ENCODE data around the gene S100A5. TPM values are rescaled to one million over a fixed set of nuclear protein-coding genes. Genes with fewer than 3 reads are reported as not detected.
"Not testable (repeated sequence)": the region's sequence is repeated elsewhere in the genome, so short reads cannot be mapped to it uniquely, and the experiment has no call there.

The S100A5 gene, protein sequence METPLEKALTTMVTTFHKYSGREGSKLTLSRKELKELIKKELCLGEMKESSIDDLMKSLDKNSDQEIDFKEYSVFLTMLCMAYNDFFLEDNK
- 10 to 100 TPM in 1 of 4 donors, 1 to 10 TPM in 3; 2.2 to 12.6 (median 6.5) TPM for total RNA-seq

DNA sequence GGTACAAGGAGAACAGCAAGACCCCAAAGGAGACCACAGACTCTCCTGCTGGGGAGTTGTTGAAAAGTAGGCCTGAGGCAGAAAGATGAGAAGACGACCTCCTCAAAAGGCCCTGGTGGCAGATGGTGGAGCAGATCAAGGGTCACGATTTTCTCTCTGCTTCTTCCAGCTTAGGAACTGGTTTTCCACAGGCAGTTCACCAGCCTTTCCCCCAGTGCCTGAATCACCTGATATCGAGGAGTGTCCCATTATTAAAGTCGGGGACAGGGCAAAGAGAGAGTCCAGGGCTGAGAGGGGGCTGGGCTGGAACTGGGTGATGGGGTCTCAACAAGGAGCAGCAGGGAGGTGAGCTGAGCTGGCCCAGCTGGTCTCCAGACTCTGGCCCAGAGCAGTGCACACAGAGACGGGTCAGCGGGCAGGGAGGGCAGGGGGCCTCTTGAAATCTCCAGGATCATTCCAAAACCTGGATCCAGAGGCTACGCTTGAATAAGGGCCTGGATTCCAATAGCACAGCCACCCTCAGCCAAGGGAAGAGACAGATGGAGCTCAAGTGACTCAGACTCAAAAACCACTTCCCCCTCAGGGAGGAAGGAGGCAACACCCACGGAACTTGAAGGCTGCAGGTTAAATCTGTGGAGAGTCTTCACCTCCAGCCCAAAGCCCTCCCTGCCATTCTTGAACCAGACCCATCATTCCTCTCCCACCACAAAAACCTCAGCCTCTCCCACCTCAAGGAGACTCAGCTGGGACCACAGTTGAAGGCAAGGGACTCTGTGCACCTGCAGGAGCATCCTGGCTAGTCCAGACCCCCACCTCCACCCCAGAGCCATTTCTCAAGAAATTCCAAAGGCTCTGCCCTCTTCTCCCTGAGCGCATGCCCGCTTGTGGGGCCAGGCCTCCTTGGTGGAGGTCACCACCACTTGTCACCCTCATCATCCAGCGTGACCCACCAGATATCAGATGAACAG is at the start of gene S100A5:
S100A5 (minus strand) TSS at position 541 of the 968 bp plus-strand sequence. CDS start 743 bp downstream, outside the sequence.
- Histone ChIP-seq H3K9me3 (no peaks in the 10 kb centered on the region), H3K27ac (peak within 1 kb of the TSS; percentile 66 to 87 (median 81)), H3K4me1 (peaks cover 34 to 74% of the 10 kb centered on the region in 2 donors), H3K27me3 (no peaks in the 10 kb centered on the region), H3K36me3 (no peaks in the 10 kb centered on the region), H3K4me3 (replicated peaks in 1 of 3) (no peak within 1 kb of the TSS)
- WGBS, 2 donors, result 58 to 59% methylated on average over 10 to 11 of the region's 11 CpGs
- peak; percentile 80 to 81 for DNase-seq
- intact Hi-C loops (cut with DNase I), result no loop called here
- TF ChIP-seq, protein P1, sequence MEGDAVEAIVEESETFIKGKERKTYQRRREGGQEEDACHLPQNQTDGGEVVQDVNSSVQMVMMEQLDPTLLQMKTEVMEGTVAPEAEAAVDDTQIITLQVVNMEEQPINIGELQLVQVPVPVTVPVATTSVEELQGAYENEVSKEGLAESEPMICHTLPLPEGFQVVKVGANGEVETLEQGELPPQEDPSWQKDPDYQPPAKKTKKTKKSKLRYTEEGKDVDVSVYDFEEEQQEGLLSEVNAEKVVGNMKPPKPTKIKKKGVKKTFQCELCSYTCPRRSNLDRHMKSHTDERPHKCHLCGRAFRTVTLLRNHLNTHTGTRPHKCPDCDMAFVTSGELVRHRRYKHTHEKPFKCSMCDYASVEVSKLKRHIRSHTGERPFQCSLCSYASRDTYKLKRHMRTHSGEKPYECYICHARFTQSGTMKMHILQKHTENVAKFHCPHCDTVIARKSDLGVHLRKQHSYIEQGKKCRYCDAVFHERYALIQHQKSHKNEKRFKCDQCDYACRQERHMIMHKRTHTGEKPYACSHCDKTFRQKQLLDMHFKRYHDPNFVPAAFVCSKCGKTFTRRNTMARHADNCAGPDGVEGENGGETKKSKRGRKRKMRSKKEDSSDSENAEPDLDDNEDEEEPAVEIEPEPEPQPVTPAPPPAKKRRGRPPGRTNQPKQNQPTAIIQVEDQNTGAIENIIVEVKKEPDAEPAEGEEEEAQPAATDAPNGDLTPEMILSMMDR (IDR thresholded peaks at IDR 0.05), result no peak
- TF ChIP-seq POLR2A (IDR thresholded peaks at IDR 0.05), result peak in 1 of 2 donors; percentile 42

DNA sequence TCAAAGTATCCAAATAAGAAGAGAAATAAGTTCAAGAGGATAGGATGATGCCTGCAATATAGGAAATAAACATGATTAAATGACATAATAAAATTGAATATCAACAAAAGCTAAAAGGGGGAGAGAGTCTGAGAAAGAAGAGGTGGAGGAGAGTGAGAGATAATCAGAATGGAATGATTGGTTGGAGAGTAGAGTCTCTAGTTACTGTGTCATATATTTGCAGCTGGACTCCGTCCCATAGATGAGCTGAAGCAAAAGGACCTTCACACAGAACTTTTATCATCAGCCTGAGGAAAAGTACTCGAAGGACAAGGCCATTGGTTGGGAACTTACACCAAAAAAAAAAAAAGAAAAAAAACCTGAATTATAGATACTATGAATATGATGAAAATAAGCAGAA is 47.7 kb upstream of the S100A5 start:
- peaks cover 12 to 14% of the 10 kb centered on the region in 2 donors for H3K4me1 ChIP-seq
- no peaks in the 10 kb centered on the region for H3K9me3 ChIP-seq
- no peaks in the 10 kb centered on the region for H3K27me3 ChIP-seq
- 87 to 94% methylated on average over 2 of the region's 2 CpGs for WGBS, 2 donors
- no peak overlapping the region for H3K4me3 ChIP-seq (replicated peaks in 1 of 3)
- intact Hi-C loops (cut with DNase I), result no loop called here
- no peak for DNase-seq
- no peaks in the 10 kb centered on the region for H3K36me3 ChIP-seq
- no peak overlapping the region for H3K27ac ChIP-seq
- TF ChIP-seq POLR2A (IDR thresholded peaks at IDR 0.05), result no peak
- TF ChIP-seq, protein P1 (IDR thresholded peaks at IDR 0.05), result no peak

DNA sequence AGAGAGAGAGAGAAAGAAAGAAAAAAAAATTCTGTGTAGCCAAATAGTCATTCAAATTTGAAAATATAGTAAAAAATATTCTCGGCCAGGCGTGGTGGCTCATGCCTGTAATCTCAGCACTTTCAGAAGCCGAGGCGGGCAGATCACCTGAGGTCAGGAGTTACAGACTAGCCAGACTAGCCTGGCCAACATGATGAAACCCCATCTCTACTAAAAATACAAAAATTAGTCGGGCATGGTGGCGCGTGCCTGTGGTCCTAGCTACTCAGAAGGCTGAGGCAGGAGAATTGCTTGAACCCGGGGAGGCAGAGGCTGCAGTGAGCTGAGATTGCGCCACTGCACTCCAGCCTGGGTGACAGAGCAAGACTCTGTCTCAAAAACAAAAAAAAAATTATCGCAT is 47.3 kb upstream of the S100A5 start:
- WGBS, 2 donors, result 46 to 56% methylated on average over 10 of the region's 10 CpGs
- H3K27me3 ChIP-seq; H3K36me3 ChIP-seq; H3K4me3 ChIP-seq (replicated peaks in 1 of 3); H3K9me3 ChIP-seq; intact Hi-C loops (cut with DNase I): not testable (repeated sequence)
- Histone ChIP-seq H3K4me1 (peaks cover 12 to 14% of the 10 kb centered on the region in 2 donors), H3K27ac (peak overlapping the region in 1 of 3 donors; percentile 52)
- peak; percentile 64 to 71 for DNase-seq

DNA sequence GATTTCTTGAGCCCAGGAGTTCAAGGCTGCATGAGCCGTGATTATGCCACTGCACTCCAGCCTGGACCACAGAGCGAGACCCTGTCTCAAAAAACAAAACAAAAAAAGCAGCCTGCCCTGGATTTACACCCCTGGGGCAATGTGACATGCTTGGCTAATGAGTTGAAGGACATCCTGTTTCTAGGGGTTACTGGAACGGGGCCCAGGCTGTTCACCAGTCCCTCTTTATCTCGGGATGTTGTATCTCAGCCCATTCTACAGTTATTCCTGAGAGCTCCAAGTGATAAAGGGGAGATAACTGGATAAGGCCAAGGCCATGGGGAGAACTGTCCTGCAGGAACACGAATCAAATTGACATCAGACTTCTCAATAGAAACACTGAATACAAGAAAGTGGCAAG is 46.6 kb upstream of the S100A5 start:
- H3K36me3 ChIP-seq, result no peaks in the 10 kb centered on the region
- H3K27me3 ChIP-seq, result no peaks in the 10 kb centered on the region
- intact Hi-C loops (cut with DNase I), result no loop called here
- H3K4me3 ChIP-seq (replicated peaks in 1 of 3), result no peak overlapping the region
- TF ChIP-seq, protein P1 (IDR thresholded peaks at IDR 0.05), result no peak
- no peak for TF ChIP-seq POLR2A (IDR thresholded peaks at IDR 0.05)
- H3K9me3 ChIP-seq, result no peaks in the 10 kb centered on the region
- no peak overlapping the region for H3K27ac ChIP-seq
- peaks cover 8 to 12% of the 10 kb centered on the region in 2 donors for H3K4me1 ChIP-seq
- WGBS, 2 donors, result 54 to 55% methylated on average over 5 of the region's 5 CpGs
- peak in 1 of 2 donors; percentile 47 for DNase-seq

DNA sequence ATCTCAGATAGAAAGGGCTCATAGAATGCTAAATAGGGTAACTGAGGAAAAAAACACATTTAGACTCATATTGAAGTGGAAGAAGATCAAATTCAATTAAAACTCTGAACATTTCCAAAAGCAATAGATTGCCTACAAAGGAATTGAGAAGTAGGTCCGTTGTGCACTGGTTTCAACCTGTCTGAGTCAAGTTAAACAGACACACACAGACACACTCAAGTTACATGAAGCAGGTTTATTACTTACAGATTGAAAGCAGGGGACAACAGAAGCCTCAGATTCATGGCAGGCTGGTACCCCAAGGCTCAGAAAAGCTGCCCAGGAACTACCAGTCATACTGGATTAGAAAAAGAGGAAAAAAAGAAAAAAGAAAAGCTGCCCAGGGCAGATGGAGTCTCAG is 45.6 kb upstream of the S100A5 start:
- no peak overlapping the region for H3K27ac ChIP-seq
- H3K4me3 ChIP-seq (replicated peaks in 1 of 3), result no peak overlapping the region
- no peaks in the 10 kb centered on the region for H3K36me3 ChIP-seq
- intact Hi-C loops (cut with DNase I), result no loop called here
- H3K9me3 ChIP-seq, result no peaks in the 10 kb centered on the region
- DNase-seq, result no peak
- 37 to 39% methylated on average over 1 of the region's 1 CpG for WGBS, 2 donors
- H3K27me3 ChIP-seq, result no peaks in the 10 kb centered on the region
- H3K4me1 ChIP-seq, result peaks cover 8 to 12% of the 10 kb centered on the region in 2 donors
- TF ChIP-seq, protein P1 (IDR thresholded peaks at IDR 0.05), result no peak
- no peak for TF ChIP-seq POLR2A (IDR thresholded peaks at IDR 0.05)

Measured in thyroid gland (tissue), 4 donors.